Fibroblast of pulmonary artery (primary cell): ENCODE measurements around the gene POLQ.
A peak's percentile ranks its signal among the peaks of the same experiment; 100 is the strongest.

Source experiments
- DNase-seq: peaks from one replicate; pipeline ENCODE4 v3.0.0-alpha.2; 2010; ENCODE audit warnings: low read depth
- H3K4me3 ChIP-seq: replicated peaks from 2 replicates; pipeline ENCODE4 v1.5.1; 2011; ENCODE audit warnings: low read depth, mild to moderate bottlenecking, control low read depth, low read length, moderate library complexity
- CTCF ChIP-seq: IDR thresholded peaks from 2 replicates; pipeline ENCODE4 v1.5.1; 2011; ENCODE audit warnings: mild to moderate bottlenecking, control low read depth, low read length, inconsistent platforms; ENCODE audit errors: missing control alignments

Gene POLQ

GRCh38 chr3:121567649-121568048, 21.9 kb upstream of the POLQ start, which contains the start of gene ARGFX:
ARGFX (plus strand) TSS chr3:121567949; CDS start chr3:121570714, 2,765 bp downstream.
- no peak for TF ChIP-seq CTCF

GRCh38 chr3:121566773-121567172, 21.0 kb upstream of the POLQ start:
- no peak overlapping the region for H3K4me3 ChIP-seq
- DNase-seq, result no peak
- TF ChIP-seq CTCF, result no peak

More at GRCh38 chr3:121567649-121568048, 21.9 kb upstream of the POLQ start, which contains the start of gene ARGFX:
- H3K4me3 ChIP-seq, result no peak within 1 kb of the TSS
- no peak for DNase-seq

- TF ChIP-seq CTCF, result no peak
- no peak overlapping the region for H3K4me3 ChIP-seq
- DNase-seq, result no peak
Measured at GRCh38 chr3:121562148-121562547, 16.4 kb upstream of the POLQ start.

- TF ChIP-seq CTCF, result no peak
- H3K4me3 ChIP-seq, result no peak overlapping the region
- no peak for DNase-seq
Measured at GRCh38 chr3:121557426-121557934, 11.7 kb upstream of the POLQ start.

- no peak overlapping the region for H3K4me3 ChIP-seq
- no peak for TF ChIP-seq CTCF
Measured at GRCh38 chr3:121552797-121553196, 7.0 kb upstream of the POLQ start.

GRCh38 chr3:121552379-121552778, 6.6 kb upstream of the POLQ start:
- peak; percentile 7 for DNase-seq
- TF ChIP-seq CTCF, result no peak
- H3K4me3 ChIP-seq, result peak overlapping the region; percentile 17

More at GRCh38 chr3:121552797-121553196, 7.0 kb upstream of the POLQ start:
- no peak for DNase-seq

- no peak for TF ChIP-seq CTCF
- peak overlapping the region; percentile 87 for H3K4me3 ChIP-seq
- DNase-seq, result peak; percentile 8
Measured at GRCh38 chr3:121545049-121545573, 677 bp downstream of the POLQ start.
